Neural cell (in vitro differentiated cells): Measurements from ENCODE around the gene INSIG1. TPM values are rescaled to one million over a fixed set of nuclear protein-coding genes. Genes with fewer than 3 reads are reported as not detected.

Experiments
- H2AFZ ChIP-seq: fragments of 200-600, 300-800 bp; sonication (generic), shearing (Covaris generic); 2 replicates; pipeline ENCODE4 v1.6.0; 2014; ENCODE audit warnings: low read depth, mild to moderate bottlenecking, antibody characterized with exemption, low read length, moderate library complexity
- H3F3A ChIP-seq: fragments of 200-600 bp; shearing (Covaris generic); 2 replicates; pipeline ENCODE4 v1.6.1; 2016; ENCODE audit warnings: mild to moderate bottlenecking, moderate library complexity, mixed read lengths, antibody characterized with exemption, low read length; ENCODE audit not compliant: insufficient read depth, poor library complexity, severe bottlenecking
- H3K27ac ChIP-seq: fragments of 200-600, 300-800 bp; sonication (generic), shearing (Covaris generic); 2 replicates; pipeline ENCODE4 v1.5.1; 2014; ENCODE audit warnings: mild to moderate bottlenecking, low read length, moderate library complexity
- H3K27me3 ChIP-seq: fragments of 300-800, 200-600 bp; sonication (generic), shearing (Covaris generic); 2 replicates; pipeline ENCODE4 v1.6.0; 2014; ENCODE audit warnings: mild to moderate bottlenecking, low read depth, low read length, moderate library complexity; ENCODE audit not compliant: insufficient read depth
- H3K36me3 ChIP-seq: fragments of 300-800, 200-600 bp; sonication (generic), shearing (Covaris generic); 2 replicates; pipeline ENCODE4 v1.5.1; 2014; ENCODE audit warnings: mild to moderate bottlenecking, antibody characterized with exemption, low read length, moderate library complexity; ENCODE audit not compliant: insufficient read depth
- H3K4me2 ChIP-seq: fragments of 300-800, 200-600 bp; sonication (generic), shearing (Covaris generic); 2 replicates; pipeline ENCODE4 v1.6.0; 2014; ENCODE audit warnings: mild to moderate bottlenecking, low read length
- H3K4me3 ChIP-seq: fragments of 300-800, 200-600 bp; sonication (generic), shearing (Covaris generic); 2 replicates; pipeline ENCODE4 v1.5.1; 2014; ENCODE audit warnings: mild to moderate bottlenecking, low read length, moderate library complexity
- H3K79me2 ChIP-seq: fragments of 200-600 bp; shearing (Covaris generic); replicated peaks from 2 replicates; pipeline ENCODE4 v1.6.0; 2014; ENCODE audit warnings: mild to moderate bottlenecking, low read length, moderate library complexity; ENCODE audit not compliant: insufficient read depth
- H3K9ac ChIP-seq: fragments of 300-800, 200-600 bp; sonication (generic), shearing (Covaris generic); 2 replicates; pipeline ENCODE4 v1.6.1; 2016; ENCODE audit warnings: mild to moderate bottlenecking, low read length, mixed read lengths
- H3K9me2 ChIP-seq: fragments of 200-600 bp; shearing (Covaris generic); 2 replicates; pipeline ENCODE4 v1.6.1; 2016; ENCODE audit warnings: mild to moderate bottlenecking, low read length, mixed read lengths; ENCODE audit not compliant: insufficient read depth
- H3K9me3 ChIP-seq: fragments of 200-600, 300-800 bp; sonication (generic), shearing (Covaris generic); 2 replicates; pipeline ENCODE4 v1.6.1; 2016; ENCODE audit warnings: mild to moderate bottlenecking, mixed run types, low read length, moderate library complexity, mixed read lengths
- H4K20me1 ChIP-seq: fragments of 200-600 bp; shearing (Covaris generic); 2 replicates; pipeline ENCODE4 v1.6.1; 2016; ENCODE audit warnings: mild to moderate bottlenecking, mixed run types; ENCODE audit not compliant: insufficient read depth
- EP300 ChIP-seq: fragments of 450-650 bp; conservative IDR thresholded peaks from 2 replicates; pipeline ENCODE4 v1.6.1; 2014; ENCODE audit warnings: antibody characterized with exemption, mild to moderate bottlenecking, moderate library complexity; ENCODE audit not compliant: poor library complexity, severe bottlenecking
- EZH2 ChIP-seq: fragments of 200-600, 300-800 bp; shearing (Covaris generic), sonication (generic); IDR thresholded peaks from 2 replicates; pipeline ENCODE4 v1.6.1; 2014; ENCODE audit warnings: antibody characterized with exemption, low read length, borderline replicate concordance, mild to moderate bottlenecking; ENCODE audit not compliant: insufficient read depth, poor library complexity, severe bottlenecking
- MXI1 ChIP-seq: fragments of 450-650 bp; conservative IDR thresholded peaks from 2 replicates; pipeline ENCODE4 v1.6.1; 2014; ENCODE audit warnings: antibody characterized with exemption, mild to moderate bottlenecking; ENCODE audit not compliant: poor library complexity, severe bottlenecking
- POLR2AphosphoS5 ChIP-seq: IDR thresholded peaks from 2 replicates; pipeline ENCODE4 v1.6.1; 2012
- RAD21 ChIP-seq: fragments of 450-650 bp; conservative IDR thresholded peaks from 2 replicates; pipeline ENCODE4 v1.6.1; 2014; ENCODE audit warnings: antibody characterized with exemption, mild to moderate bottlenecking, moderate library complexity
- SMC3 ChIP-seq: fragments of 450-650 bp; conservative IDR thresholded peaks from 2 replicates; pipeline ENCODE4 v1.6.1; 2014; ENCODE audit warnings: antibody characterized with exemption, mild to moderate bottlenecking, moderate library complexity; ENCODE audit not compliant: poor library complexity
- TAF1 ChIP-seq: IDR thresholded peaks from 2 replicates; pipeline ENCODE4 v1.6.1; 2012; ENCODE audit warnings: low read depth
- polyA plus RNA-seq: library from polyadenylated mRNA; depleted of rRNA; stranded (reverse); fragments of >200 nt; gene quantifications from 2 replicates; pipeline ENCODE4 v1.2.3, GENCODE V29; 2014
- TF ChIP-seq, protein P1 (sequence below): fragments of 450-650 bp; IDR thresholded peaks from 2 replicates; pipeline ENCODE4 v1.5.1; 2014; ENCODE audit warnings: antibody characterized with exemption, mild to moderate bottlenecking, moderate library complexity; ENCODE audit not compliant: poor library complexity, severe bottlenecking
- TF ChIP-seq, protein P2 (sequence below): IDR thresholded peaks from 2 replicates; pipeline ENCODE4 v1.6.1; 2012; ENCODE audit warnings: borderline replicate concordance

INSIG1 gene
- polyA plus RNA-seq, 1 donor from 2014 or later: 71.0 TPM

DNA sequence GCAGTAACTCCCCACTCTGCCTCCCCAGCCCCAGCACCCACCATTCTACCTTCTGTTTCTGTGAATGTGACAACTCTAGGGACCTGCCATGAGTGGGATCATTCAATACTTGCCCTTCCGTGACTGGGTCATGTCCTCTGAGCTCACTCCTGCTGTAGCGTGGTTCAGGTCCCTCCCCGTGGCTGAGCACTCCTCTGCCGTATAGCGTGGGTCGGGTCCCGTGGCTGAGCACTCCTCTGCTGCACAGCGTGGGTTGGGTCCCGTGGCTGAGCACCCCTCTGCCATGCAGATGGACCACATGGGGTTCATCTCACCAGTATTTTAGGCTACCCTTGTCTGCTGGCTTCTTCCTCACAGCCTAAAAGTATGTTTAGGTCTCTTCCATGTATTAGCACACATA is 43.0 kb downstream of the INSIG1 start:
- Histone ChIP-seq H3K9me3 (no peaks in the 10 kb centered on the region), H3F3A (no peaks in the 10 kb centered on the region), H3K27me3 (no peaks in the 10 kb centered on the region), H4K20me1 (no peaks in the 10 kb centered on the region), H3K9ac (no peak overlapping the region), H2AFZ (no peak overlapping the region), H3K27ac (no peak overlapping the region), H3K9me2 (no peaks in the 10 kb centered on the region), H3K4me2 (no peak overlapping the region), H3K79me2 (no peaks in the 10 kb centered on the region), H3K4me3 (no peak overlapping the region), H3K36me3 (no peaks in the 10 kb centered on the region)
- TF ChIP-seq EZH2 (no peak), RAD21 (no peak), POLR2AphosphoS5 (no peak), SMC3 (no peak), TAF1 (no peak), EP300 (no peak)
- TF ChIP-seq, protein P1, sequence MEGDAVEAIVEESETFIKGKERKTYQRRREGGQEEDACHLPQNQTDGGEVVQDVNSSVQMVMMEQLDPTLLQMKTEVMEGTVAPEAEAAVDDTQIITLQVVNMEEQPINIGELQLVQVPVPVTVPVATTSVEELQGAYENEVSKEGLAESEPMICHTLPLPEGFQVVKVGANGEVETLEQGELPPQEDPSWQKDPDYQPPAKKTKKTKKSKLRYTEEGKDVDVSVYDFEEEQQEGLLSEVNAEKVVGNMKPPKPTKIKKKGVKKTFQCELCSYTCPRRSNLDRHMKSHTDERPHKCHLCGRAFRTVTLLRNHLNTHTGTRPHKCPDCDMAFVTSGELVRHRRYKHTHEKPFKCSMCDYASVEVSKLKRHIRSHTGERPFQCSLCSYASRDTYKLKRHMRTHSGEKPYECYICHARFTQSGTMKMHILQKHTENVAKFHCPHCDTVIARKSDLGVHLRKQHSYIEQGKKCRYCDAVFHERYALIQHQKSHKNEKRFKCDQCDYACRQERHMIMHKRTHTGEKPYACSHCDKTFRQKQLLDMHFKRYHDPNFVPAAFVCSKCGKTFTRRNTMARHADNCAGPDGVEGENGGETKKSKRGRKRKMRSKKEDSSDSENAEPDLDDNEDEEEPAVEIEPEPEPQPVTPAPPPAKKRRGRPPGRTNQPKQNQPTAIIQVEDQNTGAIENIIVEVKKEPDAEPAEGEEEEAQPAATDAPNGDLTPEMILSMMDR: no peak

DNA sequence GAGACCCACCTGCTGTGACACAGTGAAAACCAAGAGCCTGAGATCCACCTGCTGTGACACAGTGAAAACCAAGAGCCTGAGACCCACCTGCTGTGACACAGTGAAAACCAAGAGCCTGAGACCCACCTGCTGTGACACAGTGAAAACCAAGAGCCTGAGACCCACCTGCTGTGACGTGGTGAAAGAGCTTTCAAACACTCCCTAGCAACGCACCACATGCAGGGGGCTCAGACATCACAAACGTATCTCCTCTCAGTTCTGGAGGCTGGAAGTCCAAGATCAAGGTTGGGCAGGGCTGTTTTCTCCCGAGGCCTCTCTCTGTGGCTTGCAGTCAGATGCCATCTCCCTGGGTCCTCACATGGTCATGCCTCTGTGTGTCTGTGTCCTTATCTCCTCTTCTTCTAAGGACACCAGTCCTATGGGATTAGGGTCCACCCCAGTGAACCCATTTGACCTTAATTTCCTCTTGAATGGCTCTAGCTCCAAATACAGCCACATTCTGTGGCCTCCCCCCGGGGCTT is 43.8 kb downstream of the INSIG1 start:
- Histone ChIP-seq H3K4me2 (no peak overlapping the region), H3K9me2 (no peaks in the 10 kb centered on the region), H3K9me3 (no peaks in the 10 kb centered on the region), H3K4me3 (no peak overlapping the region), H3K79me2 (no peaks in the 10 kb centered on the region), H3K36me3 (no peaks in the 10 kb centered on the region), H3K9ac (no peak overlapping the region), H2AFZ (no peak overlapping the region), H4K20me1 (no peaks in the 10 kb centered on the region), H3F3A (no peaks in the 10 kb centered on the region), H3K27me3 (peaks cover 3% of the 10 kb centered on the region), H3K27ac (no peak overlapping the region)
- TF ChIP-seq, protein P2, sequence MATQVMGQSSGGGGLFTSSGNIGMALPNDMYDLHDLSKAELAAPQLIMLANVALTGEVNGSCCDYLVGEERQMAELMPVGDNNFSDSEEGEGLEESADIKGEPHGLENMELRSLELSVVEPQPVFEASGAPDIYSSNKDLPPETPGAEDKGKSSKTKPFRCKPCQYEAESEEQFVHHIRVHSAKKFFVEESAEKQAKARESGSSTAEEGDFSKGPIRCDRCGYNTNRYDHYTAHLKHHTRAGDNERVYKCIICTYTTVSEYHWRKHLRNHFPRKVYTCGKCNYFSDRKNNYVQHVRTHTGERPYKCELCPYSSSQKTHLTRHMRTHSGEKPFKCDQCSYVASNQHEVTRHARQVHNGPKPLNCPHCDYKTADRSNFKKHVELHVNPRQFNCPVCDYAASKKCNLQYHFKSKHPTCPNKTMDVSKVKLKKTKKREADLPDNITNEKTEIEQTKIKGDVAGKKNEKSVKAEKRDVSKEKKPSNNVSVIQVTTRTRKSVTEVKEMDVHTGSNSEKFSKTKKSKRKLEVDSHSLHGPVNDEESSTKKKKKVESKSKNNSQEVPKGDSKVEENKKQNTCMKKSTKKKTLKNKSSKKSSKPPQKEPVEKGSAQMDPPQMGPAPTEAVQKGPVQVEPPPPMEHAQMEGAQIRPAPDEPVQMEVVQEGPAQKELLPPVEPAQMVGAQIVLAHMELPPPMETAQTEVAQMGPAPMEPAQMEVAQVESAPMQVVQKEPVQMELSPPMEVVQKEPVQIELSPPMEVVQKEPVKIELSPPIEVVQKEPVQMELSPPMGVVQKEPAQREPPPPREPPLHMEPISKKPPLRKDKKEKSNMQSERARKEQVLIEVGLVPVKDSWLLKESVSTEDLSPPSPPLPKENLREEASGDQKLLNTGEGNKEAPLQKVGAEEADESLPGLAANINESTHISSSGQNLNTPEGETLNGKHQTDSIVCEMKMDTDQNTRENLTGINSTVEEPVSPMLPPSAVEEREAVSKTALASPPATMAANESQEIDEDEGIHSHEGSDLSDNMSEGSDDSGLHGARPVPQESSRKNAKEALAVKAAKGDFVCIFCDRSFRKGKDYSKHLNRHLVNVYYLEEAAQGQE: no peak
- TF ChIP-seq, protein P1: no peak
- no peak for TF ChIP-seq TAF1
- no peak for TF ChIP-seq EZH2
- no peak for TF ChIP-seq MXI1
- TF ChIP-seq SMC3: no peak
- no peak for TF ChIP-seq POLR2AphosphoS5
- TF ChIP-seq RAD21: no peak
- no peak for TF ChIP-seq EP300
